ENCODE data around the gene ERMP1.
A peak's percentile ranks its signal among the peaks of the same experiment; 100 is the strongest.

The ERMP1 gene

GRCh38 chr9:5843794-5844471 is 11.0 kb upstream of the ERMP1 start:
- TF ChIP-seq CTCF (conservative IDR thresholded peaks at IDR 0.05; ENCODE audit: low read length) (0 out of 2 replicates have a peak, but pooled peaks have one; percentile 25), EZH2phosphoT487 (IDR thresholded peaks at IDR 0.05; ENCODE audit: borderline replicate concordance) (no peak)
- Histone ChIP-seq H3K9me3 (ENCODE audit: insufficient read depth, low read depth, low read length) (no peaks in the 10 kb centered on the region), H3K27me3 (ENCODE audit: insufficient read depth, low read length, poor library complexity, severe bottlenecking) (no peaks in the 10 kb centered on the region), H3F3A (ENCODE audit: low read depth) (peaks cover 17% of the 10 kb centered on the region), H4K20me1 (ENCODE audit: insufficient read depth, low read length, poor library complexity, severe bottlenecking) (no peaks in the 10 kb centered on the region), H3K79me2 (ENCODE audit: insufficient read depth, low read length) (no peaks in the 10 kb centered on the region), H3K36me3 (ENCODE audit: insufficient read depth, low read length) (no peaks in the 10 kb centered on the region), H2AFZ (ENCODE audit: low read length) (peak overlapping the region; percentile 18; the same call in 1 of the 2 replicates), H3K9ac (ENCODE audit: low read depth, low read length, poor library complexity, severe bottlenecking) (peak overlapping the region; percentile 71), H3K4me3 (ENCODE audit: low read length, poor library complexity, severe bottlenecking) (peak overlapping the region; percentile 66), H3K4me2 (ENCODE audit: low read depth, low read length, poor library complexity, severe bottlenecking) (peak overlapping the region; percentile 77), H3K4me1 (ENCODE audit: insufficient read depth, low read length, poor library complexity, severe bottlenecking) (peaks cover 81% of the 10 kb centered on the region), H3K9me2 (replicated peaks; ENCODE audit: low read depth, low read length) (no peaks in the 10 kb centered on the region)

- Histone ChIP-seq H3K36me3 (ENCODE audit: insufficient read depth, low read length) (no peaks in the 10 kb centered on the region), H3K9me3 (ENCODE audit: insufficient read depth, low read depth, low read length) (no peaks in the 10 kb centered on the region), H4K20me1 (ENCODE audit: insufficient read depth, low read length, poor library complexity, severe bottlenecking) (no peaks in the 10 kb centered on the region), H3F3A (ENCODE audit: low read depth) (peaks cover 17% of the 10 kb centered on the region), H3K79me2 (ENCODE audit: insufficient read depth, low read length) (no peaks in the 10 kb centered on the region), H3K4me2 (ENCODE audit: low read depth, low read length, poor library complexity, severe bottlenecking) (peak overlapping the region; percentile 77), H3K9me2 (replicated peaks; ENCODE audit: low read depth, low read length) (no peaks in the 10 kb centered on the region), H3K4me3 (ENCODE audit: low read length, poor library complexity, severe bottlenecking) (peak overlapping the region; percentile 66), H3K27me3 (ENCODE audit: insufficient read depth, low read length, poor library complexity, severe bottlenecking) (no peaks in the 10 kb centered on the region), H2AFZ (ENCODE audit: low read length) (peak overlapping the region; percentile 18; the same call in 1 of the 2 replicates), H3K9ac (ENCODE audit: low read depth, low read length, poor library complexity, severe bottlenecking) (peak overlapping the region; percentile 71), H3K4me1 (ENCODE audit: insufficient read depth, low read length, poor library complexity, severe bottlenecking) (peaks cover 76% of the 10 kb centered on the region)
- TF ChIP-seq EZH2phosphoT487 (IDR thresholded peaks at IDR 0.05; ENCODE audit: borderline replicate concordance) (no peak), CTCF (conservative IDR thresholded peaks at IDR 0.05; ENCODE audit: low read length) (no peak)
Observed at GRCh38 chr9:5842929-5843793, 10.2 kb upstream of the ERMP1 start.

GRCh38 chr9:5841771-5842573 is 9.1 kb upstream of the ERMP1 start:
- peaks cover 17% of the 10 kb centered on the region for H3F3A ChIP-seq (ENCODE audit: low read depth)
- peak overlapping the region; percentile 58 for H3K4me2 ChIP-seq (ENCODE audit: low read depth, low read length, poor library complexity, severe bottlenecking)
- H3K4me1 ChIP-seq (ENCODE audit: insufficient read depth, low read length, poor library complexity, severe bottlenecking), result peaks cover 70% of the 10 kb centered on the region

More at GRCh38 chr9:5841771-5842573, 9.1 kb upstream of the ERMP1 start:
- no peaks in the 10 kb centered on the region for H3K9me3 ChIP-seq (ENCODE audit: insufficient read depth, low read depth, low read length)
- no peaks in the 10 kb centered on the region for H4K20me1 ChIP-seq (ENCODE audit: insufficient read depth, low read length, poor library complexity, severe bottlenecking)
- no peaks in the 10 kb centered on the region for H3K36me3 ChIP-seq (ENCODE audit: insufficient read depth, low read length)
- no peaks in the 10 kb centered on the region for H3K79me2 ChIP-seq (ENCODE audit: insufficient read depth, low read length)
- H3K4me3 ChIP-seq (ENCODE audit: low read length, poor library complexity, severe bottlenecking), result peak overlapping the region; percentile 31
- no peak overlapping the region for H2AFZ ChIP-seq (ENCODE audit: low read length)
- H3K9ac ChIP-seq (ENCODE audit: low read depth, low read length, poor library complexity, severe bottlenecking), result peak overlapping the region; percentile 71
- H3K9me2 ChIP-seq (replicated peaks; ENCODE audit: low read depth, low read length), result no peaks in the 10 kb centered on the region
- H3K27me3 ChIP-seq (ENCODE audit: insufficient read depth, low read length, poor library complexity, severe bottlenecking), result no peaks in the 10 kb centered on the region
- TF ChIP-seq EZH2phosphoT487 (IDR thresholded peaks at IDR 0.05; ENCODE audit: borderline replicate concordance) (no peak), CTCF (conservative IDR thresholded peaks at IDR 0.05; ENCODE audit: low read length) (no peak)

Data from Loucy (cell line).